Kidney epithelial cell (primary cell): ENCODE data around the gene ITPK1. TPM values are rescaled to one million over a fixed set of nuclear protein-coding genes. Genes with fewer than 3 reads are reported as not detected.
"Not testable (repeated sequence)": the region's sequence is repeated elsewhere in the genome, so short reads cannot be mapped to it uniquely, and the experiment has no call there.

Experiments
- DNase-seq: peaks from one replicate; pipeline ENCODE4 v3.0.0-alpha.2; 2010; ENCODE audit warnings: low read depth
- H3K27me3 ChIP-seq: 2 replicates; pipeline ENCODE4 v1.6.0; 2011; ENCODE audit warnings: low read length; ENCODE audit not compliant: control insufficient read depth, insufficient read depth
- H3K36me3 ChIP-seq: 2 replicates; pipeline ENCODE4 v1.5.1; 2011; ENCODE audit warnings: low read length; ENCODE audit not compliant: control insufficient read depth, insufficient read depth
- H3K4me3 ChIP-seq: 2 replicates; pipeline ENCODE4 v1.5.1; 2011; ENCODE audit warnings: low read depth, mild to moderate bottlenecking, control low read depth, low read length
- CTCF ChIP-seq: IDR thresholded peaks from 2 replicates; pipeline ENCODE4 v1.5.1; 2011; ENCODE audit warnings: mild to moderate bottlenecking, moderate library complexity, low read length, control low read depth, inconsistent platforms; ENCODE audit not compliant: insufficient read depth, poor library complexity, severe bottlenecking
- total RNA-seq: library from RNA; depleted of rRNA; stranded (reverse); fragments of >200 nt; gene quantifications from 2 replicates; pipeline ENCODE4 v1.2.3, GENCODE V29; 2015

The ITPK1 gene
- total RNA-seq, 1 donor from 2014 or later, result 21.3 TPM

GRCh38 chr14:93109572-93110481, 5.9 kb downstream of the ITPK1 start:
- no peak overlapping the region for H3K4me3 ChIP-seq
- H3K36me3 ChIP-seq, result no peaks in the 10 kb centered on the region
- no peak for TF ChIP-seq CTCF
- no peak for DNase-seq
- H3K27me3 ChIP-seq, result no peaks in the 10 kb centered on the region

GRCh38 chr14:93108105-93108504, 7.6 kb downstream of the ITPK1 start:
- DNase-seq, result no peak
- no peaks in the 10 kb centered on the region for H3K36me3 ChIP-seq
- no peak for TF ChIP-seq CTCF
- H3K4me3 ChIP-seq, result no peak overlapping the region
- no peaks in the 10 kb centered on the region for H3K27me3 ChIP-seq

- DNase-seq, result no peak
- Histone ChIP-seq H3K27me3 (no peaks in the 10 kb centered on the region), H3K4me3 (no peak overlapping the region), H3K36me3 (no peaks in the 10 kb centered on the region)
- TF ChIP-seq CTCF, result no peak
Measured at GRCh38 chr14:93107453-93107852, 8.3 kb downstream of the ITPK1 start.

GRCh38 chr14:93106541-93107156, 9.1 kb downstream of the ITPK1 start:
- TF ChIP-seq CTCF, result no peak
- Histone ChIP-seq H3K4me3 (no peak overlapping the region), H3K27me3 (no peaks in the 10 kb centered on the region), H3K36me3 (no peaks in the 10 kb centered on the region)
- no peak for DNase-seq

GRCh38 chr14:93105856-93106255, 9.9 kb downstream of the ITPK1 start:
- DNase-seq, H3K4me3 ChIP-seq, H3K36me3 ChIP-seq, H3K27me3 ChIP-seq: not testable (repeated sequence)

- H3K27me3 ChIP-seq, result no peaks in the 10 kb centered on the region
- TF ChIP-seq CTCF, result no peak
- H3K36me3 ChIP-seq, result no peaks in the 10 kb centered on the region
- peak; percentile 49 for DNase-seq
- H3K4me3 ChIP-seq, result no peak overlapping the region
Measured at GRCh38 chr14:93105362-93105761, 10.4 kb downstream of the ITPK1 start.
